ENCODE results near the gene TMEM187. TPM values are rescaled to one million over a fixed set of nuclear protein-coding genes. Genes with fewer than 3 reads are reported as not detected.
A peak's percentile ranks its signal among the peaks of the same experiment; 100 is the strongest.

Gene TMEM187
- total RNA-seq, 4 donors from 2014 or later: 3.8 to 10.7 (median 8.7) TPM

GRCh38 chrX:154002215-154002719 lies 29.7 kb downstream of the TMEM187 start:
- no peak overlapping the region for H3K27ac ChIP-seq
- no peaks in the 10 kb centered on the region for H3K9me3 ChIP-seq
- H3K36me3 ChIP-seq: no peaks in the 10 kb centered on the region
- peaks cover 0 to 4% of the 10 kb centered on the region in 2 donors for H3K4me1 ChIP-seq
- peak in 1 of 2 donors; percentile 39 for DNase-seq
- TF ChIP-seq POLR2A (IDR thresholded peaks at IDR 0.05) (no peak), CTCF (IDR thresholded peaks at IDR 0.05) (no peak)
- WGBS, 2 donors: 72 to 82% methylated on average over 11 to 15 of the region's 17 CpGs
- H3K27me3 ChIP-seq: no peaks in the 10 kb centered on the region
- intact Hi-C loops (cut with DNase I): no loop called here
- H3K4me3 ChIP-seq (replicated peaks in 1 of 3): no peak overlapping the region

GRCh38 chrX:154004315-154004714 lies 31.8 kb downstream of the TMEM187 start:
- H3K9me3 ChIP-seq: no peaks in the 10 kb centered on the region
- intact Hi-C loops (cut with DNase I): no loop called here
- no peak overlapping the region for H3K27ac ChIP-seq
- no peaks in the 10 kb centered on the region for H3K36me3 ChIP-seq
- no peaks in the 10 kb centered on the region for H3K27me3 ChIP-seq
- TF ChIP-seq CTCF (IDR thresholded peaks at IDR 0.05) (no peak), POLR2A (IDR thresholded peaks at IDR 0.05) (no peak)
- peaks cover 0 to 4% of the 10 kb centered on the region in 2 donors for H3K4me1 ChIP-seq
- DNase-seq: no peak
- WGBS, 2 donors: 71 to 85% methylated on average over 11 of the region's 11 CpGs
- no peak overlapping the region for H3K4me3 ChIP-seq (replicated peaks in 1 of 3)

- H3K27ac ChIP-seq: no peak overlapping the region
- WGBS, 2 donors: 81% methylated on average over 5 of the region's 20 CpGs; no CpG with 5 or more reads in 1 of the 2 donors
- no peaks in the 10 kb centered on the region for H3K36me3 ChIP-seq
- peaks cover under 1 to 5% of the 10 kb centered on the region in 2 donors for H3K4me1 ChIP-seq
- intact Hi-C loops (cut with DNase I): no loop called here
- DNase-seq: no peak
- TF ChIP-seq POLR2A (IDR thresholded peaks at IDR 0.05): no peak
- TF ChIP-seq CTCF (IDR thresholded peaks at IDR 0.05): no peak
- H3K9me3 ChIP-seq: no peaks in the 10 kb centered on the region
- no peaks in the 10 kb centered on the region for H3K27me3 ChIP-seq
- H3K4me3 ChIP-seq (replicated peaks in 1 of 3): no peak overlapping the region
Measured at GRCh38 chrX:154006947-154007346, 34.4 kb downstream of the TMEM187 start.

GRCh38 chrX:154008521-154008920 lies 36.0 kb downstream of the TMEM187 start:
- Histone ChIP-seq H3K27me3 (no peaks in the 10 kb centered on the region), H3K4me1 (peaks cover 0 to 5% of the 10 kb centered on the region in 2 donors), H3K36me3 (no peaks in the 10 kb centered on the region), H3K9me3 (no peaks in the 10 kb centered on the region), H3K27ac (no peak overlapping the region), H3K4me3 (replicated peaks in 1 of 3) (no peak overlapping the region)
- WGBS, 2 donors: 47 to 86% methylated on average over 4 of the region's 4 CpGs
- no peak for DNase-seq
- intact Hi-C loops (cut with DNase I): no loop called here
- TF ChIP-seq CTCF (IDR thresholded peaks at IDR 0.05): no peak
- TF ChIP-seq POLR2A (IDR thresholded peaks at IDR 0.05): no peak

GRCh38 chrX:154010330-154011087 lies 38.0 kb downstream of the TMEM187 start:
- Histone ChIP-seq H3K27ac (peak overlapping the region; percentile 53 to 68 (median 63)), H3K4me3 (replicated peaks in 1 of 3) (no peak overlapping the region), H3K9me3 (no peaks in the 10 kb centered on the region), H3K27me3 (no peaks in the 10 kb centered on the region), H3K36me3 (no peaks in the 10 kb centered on the region), H3K4me1 (peaks cover 0 to 5% of the 10 kb centered on the region in 2 donors)
- TF ChIP-seq CTCF (IDR thresholded peaks at IDR 0.05) (no peak), POLR2A (IDR thresholded peaks at IDR 0.05) (no peak)
- intact Hi-C loops (cut with DNase I): loop anchor here (5.0 kb wide), 1 partner anchor 42 kb away; no protein-coding TSS in a partner anchor
- WGBS, 2 donors: 25 to 72% methylated on average over 7 to 9 of the region's 18 CpGs
- DNase-seq: peak; percentile 71

All from thyroid gland (tissue), 4 donors.